ENCODE data around the gene FAR2.

- TF ChIP-seq CTCF (IDR thresholded peaks at IDR 0.05) (no peak), POLR2A (IDR thresholded peaks at IDR 0.05) (no peak)
These were observed 525 bp upstream of the FAR2 start for GRCh38 chr12:29148596-29148910.
